DMS79 treated with DMSO at 0.1 percent for 48 hours (cell line): Measurements from ENCODE around the gene BPI.
"Not testable (repeated sequence)": the region's sequence is repeated elsewhere in the genome, so short reads cannot be mapped to it uniquely, and the experiment has no call there.

ENCODE experiments used
- DNase-seq: peaks from one replicate; lab custom pipeline; 2025; lab: John Stamatoyannopoulos, UW

BPI gene

DNA sequence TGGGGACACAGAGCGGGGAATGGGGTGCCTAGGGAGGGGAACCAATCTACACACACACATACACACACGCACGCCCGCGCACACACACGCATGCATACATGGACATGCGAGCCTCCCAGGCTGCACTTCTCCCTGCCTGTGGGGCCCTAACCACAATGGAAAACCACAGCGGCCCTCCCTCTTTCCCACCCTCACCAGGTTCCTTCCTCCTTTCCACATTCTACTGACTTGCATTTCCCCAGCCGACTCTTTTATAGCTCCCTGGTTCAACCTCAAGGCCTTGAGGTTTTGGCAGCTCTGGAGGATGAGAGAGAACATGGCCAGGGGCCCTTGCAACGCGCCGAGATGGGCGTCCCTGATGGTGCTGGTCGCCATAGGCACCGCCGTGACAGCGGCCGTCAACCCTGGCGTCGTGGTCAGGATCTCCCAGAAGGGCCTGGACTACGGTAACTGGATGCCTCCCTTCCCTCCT is at the start of gene BPI:
Gene BPI (plus strand): TSS at position 249 of the 472 bp plus-strand sequence. CDS start 68 bp downstream, at position 317.
- DNase-seq = no peak

DNA sequence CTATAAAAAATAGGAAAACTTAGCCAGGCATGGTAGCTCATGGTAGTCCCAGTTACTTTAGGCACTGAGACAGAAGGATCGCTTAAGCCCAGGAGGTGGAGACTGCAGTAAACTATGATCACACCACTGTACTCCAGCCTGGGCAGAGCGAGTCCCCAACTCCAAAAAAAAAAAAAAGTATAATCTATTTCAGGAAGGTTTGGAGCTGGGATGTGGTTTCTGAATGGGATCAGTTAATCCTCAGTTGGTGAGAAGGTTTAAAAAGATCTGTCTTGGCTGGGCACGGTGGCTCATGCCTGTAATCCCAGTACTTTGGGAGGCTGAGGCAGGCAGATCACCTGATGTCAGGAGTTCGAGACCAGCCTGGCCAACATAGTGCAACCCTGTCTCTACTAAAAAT is 49.3 kb upstream of the BPI start:
- not testable (repeated sequence) for DNase-seq

DNA sequence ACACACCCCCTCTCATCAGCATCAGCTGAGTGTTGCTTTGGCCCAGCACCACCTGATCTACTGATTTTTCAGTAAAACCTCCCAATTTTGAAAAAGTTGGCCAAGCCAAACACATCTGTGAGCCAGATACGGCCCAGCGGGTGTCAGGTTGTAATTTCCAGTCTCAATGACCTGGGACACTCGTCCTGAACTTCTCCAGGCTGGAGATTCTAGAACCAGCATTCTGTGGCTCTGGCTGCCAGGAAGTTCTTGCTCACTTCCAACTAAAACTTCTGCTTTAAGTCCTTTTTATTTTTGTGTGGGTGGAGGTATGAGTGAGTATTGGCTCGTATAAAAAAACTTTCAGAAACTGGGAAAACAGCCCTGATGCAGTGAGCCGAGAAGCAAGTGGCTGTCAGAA is 48.6 kb upstream of the BPI start:
- DNase-seq = no peak

GRCh38 chr20:38256021-38256420 is 47.9 kb upstream of the BPI start:
- DNase-seq = no peak

DNA sequence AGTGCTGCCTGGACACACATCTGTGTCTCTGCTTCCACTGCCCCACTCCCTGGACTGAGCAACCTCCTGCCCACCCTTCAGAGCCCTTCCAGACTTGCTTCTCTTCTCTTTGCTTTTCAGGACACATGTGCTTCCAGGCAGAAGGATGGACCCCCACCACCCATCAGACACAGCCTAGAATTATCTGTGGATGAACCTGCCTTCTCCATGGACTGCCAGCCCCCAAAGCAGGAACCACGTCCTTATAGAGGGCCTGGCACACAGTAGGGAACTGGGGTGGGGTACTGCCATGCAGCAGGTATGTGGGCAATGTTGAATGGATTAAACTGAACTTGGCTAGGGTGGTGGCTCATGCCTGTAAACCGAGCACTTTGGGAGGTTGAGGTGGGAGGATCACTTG is 47.0 kb upstream of the BPI start:
- no peak for DNase-seq

DNA sequence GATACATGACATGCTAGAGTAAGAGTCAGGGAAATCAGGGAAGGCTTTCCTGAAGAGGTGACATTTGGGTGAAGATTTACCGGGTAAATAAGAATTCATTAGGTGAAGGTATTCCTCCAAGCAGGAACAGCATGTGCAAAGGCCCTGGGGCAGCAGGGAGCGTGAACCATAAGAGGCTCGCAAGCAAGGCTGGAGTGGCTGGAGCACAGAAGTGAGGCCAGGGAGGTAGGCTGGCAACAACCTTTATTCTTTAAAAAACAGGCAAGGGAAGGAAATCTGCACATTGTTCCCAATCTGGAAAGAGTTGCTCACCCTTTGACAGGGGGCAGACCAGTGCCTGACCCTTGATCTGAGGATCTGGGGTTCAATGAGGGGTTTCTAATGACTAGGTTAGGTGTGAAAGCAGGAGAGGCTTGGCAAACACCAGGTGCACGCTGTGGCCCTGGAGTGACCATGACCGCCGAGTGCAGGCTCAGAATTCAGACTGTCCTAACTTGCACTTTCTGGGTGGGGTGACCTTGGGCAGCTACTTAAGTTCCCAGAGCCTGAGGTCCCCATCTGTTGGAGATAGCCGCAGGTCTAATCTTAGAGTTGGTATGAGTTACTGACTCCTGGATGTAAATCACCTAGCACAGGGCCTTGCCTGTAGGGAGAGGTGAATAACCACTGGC is 45.3 kb upstream of the BPI start:
- DNase-seq = no peak

DNA sequence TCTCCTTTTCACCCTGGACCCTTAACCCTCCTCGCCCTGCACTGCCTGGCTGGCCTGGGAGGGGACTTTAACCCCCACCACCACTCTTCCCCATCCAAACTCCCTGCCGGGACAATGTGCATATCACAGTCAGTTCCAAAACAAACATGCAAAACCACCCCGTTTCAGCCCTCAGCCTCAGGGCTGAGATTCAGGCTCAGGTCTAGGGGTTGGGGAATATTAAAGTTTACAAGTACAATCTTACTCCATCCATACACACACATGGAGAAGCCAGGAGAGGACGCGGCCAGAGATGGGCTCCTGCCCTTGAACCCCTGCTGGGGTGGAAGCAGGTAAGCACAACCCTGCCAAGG is 44.0 kb upstream of the BPI start:
- DNase-seq = peak; percentile 29

- DNase-seq = peak; percentile 29
Measured at GRCh38 chr20:38260378-38261053, 43.4 kb upstream of the BPI start, which contains the start of gene KIAA1755. Gene KIAA1755, minus strand, starts transcription at chr20:38260735. Its CDS starts 235 bp downstream, at chr20:38260500.

GRCh38 chr20:38261054-38261390 is 42.9 kb upstream of the BPI start:
- DNase-seq = no peak

GRCh38 chr20:38262931-38263330 is 41.0 kb upstream of the BPI start:
- no peak for DNase-seq

- DNase-seq = no peak
Measured at GRCh38 chr20:38266426-38266825, 37.5 kb upstream of the BPI start.

DNA sequence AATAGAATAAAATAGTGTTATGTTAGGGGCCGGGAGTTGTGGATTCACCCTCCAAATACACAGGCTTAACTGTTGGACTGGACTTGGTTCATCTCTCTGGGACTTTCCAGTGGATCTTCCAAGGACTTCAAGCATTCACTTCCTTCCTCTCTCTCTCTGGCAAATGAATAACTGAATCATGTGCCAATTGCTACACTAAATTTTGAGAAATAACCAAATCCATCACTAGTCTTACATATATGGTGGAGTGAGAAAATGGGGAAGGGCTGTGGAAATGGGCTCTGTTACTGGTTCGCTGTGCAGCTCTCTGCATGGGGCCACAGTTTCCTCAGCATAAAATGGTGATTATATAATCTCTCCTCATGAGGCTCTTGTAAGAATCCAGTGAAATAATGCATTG is 36.7 kb upstream of the BPI start:
- DNase-seq = no peak

DNA sequence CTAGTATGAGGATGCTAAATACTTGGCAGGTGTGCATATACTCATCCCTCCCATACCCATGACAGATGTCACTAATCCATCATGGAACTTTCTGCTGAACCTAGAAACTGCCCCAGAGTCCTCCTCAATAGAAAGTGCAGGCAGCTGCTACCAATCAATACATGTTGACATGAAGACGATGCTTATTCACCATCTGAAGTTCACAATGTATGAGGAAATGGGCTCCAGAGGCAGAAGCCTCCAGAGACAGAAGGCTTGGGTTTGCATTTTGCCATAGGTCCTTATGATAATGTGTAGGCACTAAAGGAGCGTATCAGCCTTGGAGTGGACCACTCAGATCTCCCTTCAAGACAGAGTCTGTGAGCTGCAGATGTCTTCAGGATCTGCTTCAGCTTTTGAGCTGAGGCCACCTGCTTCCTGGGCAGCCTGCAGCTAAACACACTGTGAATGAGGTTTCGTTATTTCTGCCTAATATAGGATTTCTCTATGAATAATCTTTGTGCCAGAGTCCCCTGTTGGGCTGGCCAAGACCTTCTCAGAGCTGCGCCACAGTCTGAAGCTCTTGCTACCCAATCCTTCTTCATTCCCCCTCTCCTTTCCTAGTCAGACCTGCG is 35.9 kb upstream of the BPI start:
- DNase-seq = no peak

DNA sequence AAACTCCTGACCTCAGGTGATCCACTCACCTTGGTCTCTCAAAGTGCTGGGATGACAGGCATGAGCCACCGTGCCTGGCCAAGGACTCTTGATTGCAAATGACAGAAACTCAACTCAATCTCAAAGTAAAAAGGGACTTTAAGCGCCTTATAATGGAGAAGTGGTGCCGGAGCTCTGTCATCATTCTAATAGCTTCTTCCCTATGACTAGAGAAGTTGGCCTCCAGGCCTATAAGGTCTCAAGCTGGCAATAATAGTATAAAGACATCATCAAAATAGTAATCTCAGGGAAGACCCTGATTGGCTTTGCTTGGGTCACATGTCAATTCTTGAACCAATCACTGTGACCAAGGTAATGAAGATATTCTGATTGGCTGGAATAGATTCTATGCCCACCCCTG is 34.9 kb upstream of the BPI start:
- no peak for DNase-seq

- DNase-seq = no peak
Measured at GRCh38 chr20:38269715-38270114, 34.2 kb upstream of the BPI start.

GRCh38 chr20:38270869-38271605 is 32.9 kb upstream of the BPI start:
- DNase-seq = no peak

DNA sequence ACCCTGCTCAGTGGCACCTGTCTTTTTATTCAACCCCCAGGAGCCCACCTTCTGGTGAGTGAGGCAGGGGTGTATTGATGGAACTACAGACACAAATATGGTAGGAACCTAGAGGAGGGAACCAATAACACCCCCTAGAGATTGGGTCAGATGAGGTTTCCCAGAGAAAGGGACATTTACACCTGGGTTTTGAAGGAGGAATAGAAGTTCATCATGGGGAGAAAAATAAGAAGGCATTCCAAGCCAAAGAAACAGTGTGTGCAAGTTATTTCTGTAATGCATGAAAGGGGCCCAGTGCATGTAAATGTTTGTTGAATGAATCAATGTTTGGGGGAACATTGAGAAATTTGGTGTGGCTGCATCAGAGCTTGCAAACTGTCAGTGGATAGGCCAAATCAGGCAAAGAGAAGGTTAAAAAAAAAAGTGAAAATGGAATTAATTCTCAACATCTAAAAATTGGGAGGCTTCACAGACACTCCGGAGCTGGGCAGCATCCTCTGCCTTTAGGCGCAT is 32.3 kb upstream of the BPI start:
- no peak for DNase-seq

GRCh38 chr20:38272398-38272797 is 31.6 kb upstream of the BPI start:
- no peak for DNase-seq

DNA sequence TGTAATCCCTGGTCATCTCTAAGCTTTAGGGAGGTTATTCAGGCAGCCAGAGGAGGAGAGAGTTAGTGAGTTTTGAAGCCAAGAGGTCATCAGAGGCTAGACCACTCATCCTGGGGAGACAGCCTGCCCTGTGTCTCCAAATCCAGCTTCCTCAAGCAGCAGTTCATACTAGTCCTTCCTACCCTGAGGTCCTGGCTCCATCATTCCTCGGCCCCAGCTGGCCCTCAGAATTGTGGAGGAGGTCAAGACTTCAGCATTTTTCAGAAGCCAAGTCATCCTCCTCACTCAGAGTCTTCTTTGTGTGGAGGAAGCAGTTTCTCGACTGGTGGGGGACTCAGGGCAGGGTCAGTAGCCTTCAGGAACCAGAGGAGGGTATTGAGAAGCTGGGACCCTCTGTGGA is 31.0 kb upstream of the BPI start:
- no peak for DNase-seq

DNA sequence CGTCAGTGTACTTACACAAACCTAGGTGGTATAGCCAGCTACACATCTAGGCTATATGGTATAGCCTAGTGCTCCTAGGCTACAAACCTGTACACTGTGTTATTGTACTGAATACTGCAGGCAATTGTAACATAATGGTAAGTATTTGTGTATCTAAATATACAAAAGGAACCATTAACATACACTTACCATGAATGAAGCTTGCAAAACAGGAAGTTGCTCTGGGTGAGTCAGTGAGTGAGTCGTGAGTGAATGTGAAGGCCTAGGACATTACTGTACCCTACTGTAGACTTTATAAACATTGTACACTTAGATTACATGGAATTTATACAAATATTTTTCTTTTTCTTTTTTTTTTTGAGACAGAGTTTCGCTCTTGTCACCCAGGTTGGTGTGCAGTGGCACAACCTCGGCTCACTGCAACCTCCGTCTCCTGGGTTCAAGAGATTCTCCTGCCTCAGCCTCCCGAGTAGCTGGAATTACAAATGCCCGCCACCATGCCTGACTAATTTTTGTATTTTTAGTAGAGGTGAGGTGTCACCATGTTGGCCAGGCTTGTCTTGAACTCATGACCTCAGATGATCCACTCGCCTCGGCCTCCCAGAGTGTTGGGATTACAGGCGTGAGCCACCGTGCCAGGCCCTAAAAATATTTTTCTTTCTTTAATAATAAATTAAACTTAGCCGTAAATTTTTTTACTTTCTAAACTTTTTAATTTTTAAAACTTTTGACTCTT is 28.0 kb upstream of the BPI start:
- no peak for DNase-seq

GRCh38 chr20:38277285-38277684 is 26.7 kb upstream of the BPI start:
- DNase-seq = no peak

DNA sequence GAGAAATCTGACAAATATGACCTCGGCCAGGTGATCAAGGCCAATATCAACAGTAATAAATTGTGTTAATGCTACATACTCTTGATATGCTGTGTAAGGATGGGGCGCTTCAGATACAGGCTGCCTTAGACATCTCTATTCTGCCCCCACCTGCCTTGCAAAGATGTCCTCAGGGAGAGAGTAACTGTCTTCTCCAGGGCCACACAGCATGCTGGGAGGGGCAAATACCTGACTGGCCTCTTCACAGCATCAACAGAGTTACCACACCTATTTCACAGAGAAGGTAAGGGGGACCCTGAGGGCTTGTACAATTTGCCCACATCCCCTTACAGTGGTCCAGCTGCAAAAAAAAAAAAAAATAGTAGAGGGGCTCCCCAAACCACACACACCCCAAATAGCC is 26.3 kb upstream of the BPI start:
- no peak for DNase-seq
